ENCODE measurements around the gene TRNP1. TPM values are rescaled to one million over a fixed set of nuclear protein-coding genes. Genes with fewer than 3 reads are reported as not detected.

The TRNP1 gene
- polyA plus RNA-seq, 1 donor from 2014 or later, result 11.0 TPM

DNA sequence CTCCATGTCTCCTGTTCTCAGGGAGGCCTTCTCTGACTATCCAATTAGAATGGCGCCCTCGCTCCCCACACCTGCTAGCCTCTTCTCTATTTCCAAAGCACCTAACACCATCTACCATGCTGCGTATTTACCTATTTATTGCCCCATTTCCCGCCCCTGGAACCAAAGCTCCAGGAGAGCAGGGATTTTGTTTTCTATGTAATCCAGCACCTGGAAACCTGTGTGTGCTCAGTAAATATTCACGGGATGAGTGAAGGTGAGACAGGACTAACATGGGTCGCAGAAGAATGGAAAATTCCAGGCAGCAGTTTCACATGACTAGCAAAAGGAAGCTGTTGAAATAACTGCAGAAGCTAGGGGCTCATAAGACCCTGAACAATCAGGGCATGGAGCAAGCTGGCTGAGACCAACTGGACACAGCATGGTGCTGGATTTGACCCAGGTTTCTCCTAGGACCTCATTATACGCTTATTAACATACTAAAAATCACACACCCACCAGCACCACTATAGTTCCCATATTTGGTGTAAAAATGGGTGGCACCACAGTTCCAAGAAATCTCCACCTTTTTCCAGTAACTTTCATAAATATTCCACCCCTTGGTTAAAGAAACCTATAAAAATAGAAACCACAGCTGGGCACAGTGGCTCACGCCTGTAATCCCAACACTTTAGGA lies 34.2 kb downstream of the TRNP1 start:
- Histone ChIP-seq H3K27me3 (ENCODE audit: insufficient read depth, low read depth, low read length) (no peaks in the 10 kb centered on the region), H3K9me2 (ENCODE audit: insufficient read depth, low read length) (no peaks in the 10 kb centered on the region), H4K20me1 (ENCODE audit: insufficient read depth) (no peaks in the 10 kb centered on the region), H3K9ac (ENCODE audit: low read length) (no peak overlapping the region), H3K4me2 (ENCODE audit: low read length) (no peak overlapping the region), H3K27ac (ENCODE audit: low read length) (no peak overlapping the region), H3F3A (ENCODE audit: insufficient read depth, low read length, poor library complexity, severe bottlenecking) (no peaks in the 10 kb centered on the region), H3K9me3 (ENCODE audit: low read length) (no peaks in the 10 kb centered on the region), H3K79me2 (replicated peaks; ENCODE audit: insufficient read depth, low read length) (no peaks in the 10 kb centered on the region), H2AFZ (ENCODE audit: low read depth, low read length) (no peak overlapping the region), H3K36me3 (ENCODE audit: insufficient read depth, low read length) (no peaks in the 10 kb centered on the region), H3K4me3 (ENCODE audit: low read length) (no peak overlapping the region)
- TF ChIP-seq EZH2 (IDR thresholded peaks at IDR 0.05; ENCODE audit: borderline replicate concordance, insufficient read depth, low read length, poor library complexity, severe bottlenecking) (no peak), EP300 (conservative IDR thresholded peaks at IDR 0.05; ENCODE audit: poor library complexity, severe bottlenecking) (no peak), RAD21 (conservative IDR thresholded peaks at IDR 0.05) (no peak), POLR2AphosphoS5 (IDR thresholded peaks at IDR 0.05) (no peak), MXI1 (conservative IDR thresholded peaks at IDR 0.05; ENCODE audit: poor library complexity, severe bottlenecking) (no peak), TAF1 (IDR thresholded peaks at IDR 0.05; ENCODE audit: low read depth) (no peak), SMC3 (conservative IDR thresholded peaks at IDR 0.05; ENCODE audit: poor library complexity) (no peak)
- TF ChIP-seq, protein P1, sequence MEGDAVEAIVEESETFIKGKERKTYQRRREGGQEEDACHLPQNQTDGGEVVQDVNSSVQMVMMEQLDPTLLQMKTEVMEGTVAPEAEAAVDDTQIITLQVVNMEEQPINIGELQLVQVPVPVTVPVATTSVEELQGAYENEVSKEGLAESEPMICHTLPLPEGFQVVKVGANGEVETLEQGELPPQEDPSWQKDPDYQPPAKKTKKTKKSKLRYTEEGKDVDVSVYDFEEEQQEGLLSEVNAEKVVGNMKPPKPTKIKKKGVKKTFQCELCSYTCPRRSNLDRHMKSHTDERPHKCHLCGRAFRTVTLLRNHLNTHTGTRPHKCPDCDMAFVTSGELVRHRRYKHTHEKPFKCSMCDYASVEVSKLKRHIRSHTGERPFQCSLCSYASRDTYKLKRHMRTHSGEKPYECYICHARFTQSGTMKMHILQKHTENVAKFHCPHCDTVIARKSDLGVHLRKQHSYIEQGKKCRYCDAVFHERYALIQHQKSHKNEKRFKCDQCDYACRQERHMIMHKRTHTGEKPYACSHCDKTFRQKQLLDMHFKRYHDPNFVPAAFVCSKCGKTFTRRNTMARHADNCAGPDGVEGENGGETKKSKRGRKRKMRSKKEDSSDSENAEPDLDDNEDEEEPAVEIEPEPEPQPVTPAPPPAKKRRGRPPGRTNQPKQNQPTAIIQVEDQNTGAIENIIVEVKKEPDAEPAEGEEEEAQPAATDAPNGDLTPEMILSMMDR (IDR thresholded peaks at IDR 0.05; ENCODE audit: poor library complexity, severe bottlenecking), result no peak
- TF ChIP-seq, protein P2, sequence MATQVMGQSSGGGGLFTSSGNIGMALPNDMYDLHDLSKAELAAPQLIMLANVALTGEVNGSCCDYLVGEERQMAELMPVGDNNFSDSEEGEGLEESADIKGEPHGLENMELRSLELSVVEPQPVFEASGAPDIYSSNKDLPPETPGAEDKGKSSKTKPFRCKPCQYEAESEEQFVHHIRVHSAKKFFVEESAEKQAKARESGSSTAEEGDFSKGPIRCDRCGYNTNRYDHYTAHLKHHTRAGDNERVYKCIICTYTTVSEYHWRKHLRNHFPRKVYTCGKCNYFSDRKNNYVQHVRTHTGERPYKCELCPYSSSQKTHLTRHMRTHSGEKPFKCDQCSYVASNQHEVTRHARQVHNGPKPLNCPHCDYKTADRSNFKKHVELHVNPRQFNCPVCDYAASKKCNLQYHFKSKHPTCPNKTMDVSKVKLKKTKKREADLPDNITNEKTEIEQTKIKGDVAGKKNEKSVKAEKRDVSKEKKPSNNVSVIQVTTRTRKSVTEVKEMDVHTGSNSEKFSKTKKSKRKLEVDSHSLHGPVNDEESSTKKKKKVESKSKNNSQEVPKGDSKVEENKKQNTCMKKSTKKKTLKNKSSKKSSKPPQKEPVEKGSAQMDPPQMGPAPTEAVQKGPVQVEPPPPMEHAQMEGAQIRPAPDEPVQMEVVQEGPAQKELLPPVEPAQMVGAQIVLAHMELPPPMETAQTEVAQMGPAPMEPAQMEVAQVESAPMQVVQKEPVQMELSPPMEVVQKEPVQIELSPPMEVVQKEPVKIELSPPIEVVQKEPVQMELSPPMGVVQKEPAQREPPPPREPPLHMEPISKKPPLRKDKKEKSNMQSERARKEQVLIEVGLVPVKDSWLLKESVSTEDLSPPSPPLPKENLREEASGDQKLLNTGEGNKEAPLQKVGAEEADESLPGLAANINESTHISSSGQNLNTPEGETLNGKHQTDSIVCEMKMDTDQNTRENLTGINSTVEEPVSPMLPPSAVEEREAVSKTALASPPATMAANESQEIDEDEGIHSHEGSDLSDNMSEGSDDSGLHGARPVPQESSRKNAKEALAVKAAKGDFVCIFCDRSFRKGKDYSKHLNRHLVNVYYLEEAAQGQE (IDR thresholded peaks at IDR 0.05; ENCODE audit: borderline replicate concordance), result no peak

DNA sequence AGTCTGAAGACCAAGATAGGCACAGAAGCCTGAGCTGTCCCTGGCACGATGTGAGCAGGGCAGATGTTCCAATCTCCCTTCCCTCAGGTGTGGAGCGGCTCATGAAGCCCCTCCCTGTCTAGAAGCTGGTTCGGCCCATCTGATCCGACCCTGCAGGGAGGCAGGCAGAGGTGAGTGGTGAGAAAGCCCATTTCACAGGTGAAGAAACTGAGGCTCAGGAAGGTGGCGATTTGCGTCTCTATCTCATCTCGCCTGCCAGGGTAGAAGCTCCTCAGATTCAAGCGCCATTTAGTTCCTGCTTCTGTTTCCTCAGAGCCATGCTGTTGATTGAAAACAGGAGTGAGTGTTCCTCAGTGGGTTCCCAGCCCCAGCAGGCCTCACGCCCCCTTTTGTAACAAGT lies 36.0 kb downstream of the TRNP1 start:
- Histone ChIP-seq H3K9ac (ENCODE audit: low read length) (no peak overlapping the region), H3K9me3 (ENCODE audit: low read length) (no peaks in the 10 kb centered on the region), H3F3A (ENCODE audit: insufficient read depth, low read length, poor library complexity, severe bottlenecking) (no peaks in the 10 kb centered on the region), H2AFZ (ENCODE audit: low read depth, low read length) (no peak overlapping the region), H4K20me1 (ENCODE audit: insufficient read depth) (no peaks in the 10 kb centered on the region), H3K4me2 (ENCODE audit: low read length) (no peak overlapping the region), H3K36me3 (ENCODE audit: insufficient read depth, low read length) (no peaks in the 10 kb centered on the region), H3K4me3 (ENCODE audit: low read length) (no peak overlapping the region), H3K27me3 (ENCODE audit: insufficient read depth, low read depth, low read length) (no peaks in the 10 kb centered on the region), H3K79me2 (replicated peaks; ENCODE audit: insufficient read depth, low read length) (no peaks in the 10 kb centered on the region), H3K27ac (ENCODE audit: low read length) (no peak overlapping the region), H3K9me2 (ENCODE audit: insufficient read depth, low read length) (no peaks in the 10 kb centered on the region)
- TF ChIP-seq POLR2AphosphoS5 (IDR thresholded peaks at IDR 0.05) (no peak), MXI1 (conservative IDR thresholded peaks at IDR 0.05; ENCODE audit: poor library complexity, severe bottlenecking) (no peak), EP300 (conservative IDR thresholded peaks at IDR 0.05; ENCODE audit: poor library complexity, severe bottlenecking) (no peak), EZH2 (IDR thresholded peaks at IDR 0.05; ENCODE audit: borderline replicate concordance, insufficient read depth, low read length, poor library complexity, severe bottlenecking) (no peak)
- TF ChIP-seq, protein P1 (IDR thresholded peaks at IDR 0.05; ENCODE audit: poor library complexity, severe bottlenecking), result no peak
